H1 (cell line): ENCODE measurements around the gene FAM171A1. TPM values are rescaled to one million over a fixed set of nuclear protein-coding genes. Genes with fewer than 3 reads are reported as not detected.

ENCODE experiments used
- E2F6 ChIP-seq: IDR thresholded peaks from 2 replicates; pipeline ENCODE4 v1.6.1; 2012; ENCODE audit warnings: inconsistent platforms
- POU5F1 ChIP-seq: IDR thresholded peaks from 2 replicates; pipeline ENCODE4 v1.6.1; 2011; ENCODE audit warnings: low read depth, mild to moderate bottlenecking, low read length, moderate library complexity
- RBBP5 ChIP-seq: IDR thresholded peaks from 2 replicates; pipeline ENCODE4 v1.7.1; 2012; ENCODE audit warnings: low read depth, mild to moderate bottlenecking, inconsistent platforms, low read length, moderate library complexity, borderline replicate concordance
- TCF12 ChIP-seq: IDR thresholded peaks from 2 replicates; pipeline ENCODE4 v1.6.1; 2011; ENCODE audit warnings: low read depth, mild to moderate bottlenecking, low read length
- ZNF274 ChIP-seq: IDR thresholded peaks from 2 replicates; pipeline ENCODE4 v1.7.0; 2012; ENCODE audit warnings: low read length, borderline replicate concordance; ENCODE audit errors: extremely low read depth
- polyA plus RNA-seq, 7 experiments: library from polyadenylated mRNA; depleted of rRNA in 3 of 7; stranded (reverse) in 5 of 7; unstranded in 2 of 7; fragments of >200 nt in 5 of 7; fragments of 200-250 nt in 2 of 7; gene quantifications; 1 replicate in 5 of 7; 2 replicates in 1 of 7; 4 replicates in 1 of 7; pipeline versions ENCODE4 v1.2.1 to v1.2.3, GENCODE V29; 2011 to 2013; ENCODE audit warnings: missing spikeins in 2 of 7, mixed read lengths in 2 of 7
- total RNA-seq: library from RNA; stranded (reverse); fragmentation: NEBNext Ultra II Directional; extraction: Animal tissue kit (Norgen Biotek cat#: 25700); gene quantifications from 2 replicates; pipeline ENCODE4 v1.2.1, GENCODE V29; 2021
- TF ChIP-seq, protein P1 (sequence below): fragments of 300-600 bp; sonication (generic); IDR thresholded peaks from 2 replicates; pipeline ENCODE4 v1.7.1; 2012; ENCODE audit warnings: low read length, moderate library complexity, mild to moderate bottlenecking, inconsistent platforms; ENCODE audit not compliant: insufficient replicate concordance

FAM171A1 gene
- total and polyA plus RNA-seq, 2 of the 8 experiments (the other 6 are each of a cell fraction or from before 2014, with no cell fraction given) = 26.6 to 42.1 TPM

GRCh38 chr10:15381420-15381819 is 10.3 kb upstream of the FAM171A1 start (continued):
- TF ChIP-seq, protein P1, sequence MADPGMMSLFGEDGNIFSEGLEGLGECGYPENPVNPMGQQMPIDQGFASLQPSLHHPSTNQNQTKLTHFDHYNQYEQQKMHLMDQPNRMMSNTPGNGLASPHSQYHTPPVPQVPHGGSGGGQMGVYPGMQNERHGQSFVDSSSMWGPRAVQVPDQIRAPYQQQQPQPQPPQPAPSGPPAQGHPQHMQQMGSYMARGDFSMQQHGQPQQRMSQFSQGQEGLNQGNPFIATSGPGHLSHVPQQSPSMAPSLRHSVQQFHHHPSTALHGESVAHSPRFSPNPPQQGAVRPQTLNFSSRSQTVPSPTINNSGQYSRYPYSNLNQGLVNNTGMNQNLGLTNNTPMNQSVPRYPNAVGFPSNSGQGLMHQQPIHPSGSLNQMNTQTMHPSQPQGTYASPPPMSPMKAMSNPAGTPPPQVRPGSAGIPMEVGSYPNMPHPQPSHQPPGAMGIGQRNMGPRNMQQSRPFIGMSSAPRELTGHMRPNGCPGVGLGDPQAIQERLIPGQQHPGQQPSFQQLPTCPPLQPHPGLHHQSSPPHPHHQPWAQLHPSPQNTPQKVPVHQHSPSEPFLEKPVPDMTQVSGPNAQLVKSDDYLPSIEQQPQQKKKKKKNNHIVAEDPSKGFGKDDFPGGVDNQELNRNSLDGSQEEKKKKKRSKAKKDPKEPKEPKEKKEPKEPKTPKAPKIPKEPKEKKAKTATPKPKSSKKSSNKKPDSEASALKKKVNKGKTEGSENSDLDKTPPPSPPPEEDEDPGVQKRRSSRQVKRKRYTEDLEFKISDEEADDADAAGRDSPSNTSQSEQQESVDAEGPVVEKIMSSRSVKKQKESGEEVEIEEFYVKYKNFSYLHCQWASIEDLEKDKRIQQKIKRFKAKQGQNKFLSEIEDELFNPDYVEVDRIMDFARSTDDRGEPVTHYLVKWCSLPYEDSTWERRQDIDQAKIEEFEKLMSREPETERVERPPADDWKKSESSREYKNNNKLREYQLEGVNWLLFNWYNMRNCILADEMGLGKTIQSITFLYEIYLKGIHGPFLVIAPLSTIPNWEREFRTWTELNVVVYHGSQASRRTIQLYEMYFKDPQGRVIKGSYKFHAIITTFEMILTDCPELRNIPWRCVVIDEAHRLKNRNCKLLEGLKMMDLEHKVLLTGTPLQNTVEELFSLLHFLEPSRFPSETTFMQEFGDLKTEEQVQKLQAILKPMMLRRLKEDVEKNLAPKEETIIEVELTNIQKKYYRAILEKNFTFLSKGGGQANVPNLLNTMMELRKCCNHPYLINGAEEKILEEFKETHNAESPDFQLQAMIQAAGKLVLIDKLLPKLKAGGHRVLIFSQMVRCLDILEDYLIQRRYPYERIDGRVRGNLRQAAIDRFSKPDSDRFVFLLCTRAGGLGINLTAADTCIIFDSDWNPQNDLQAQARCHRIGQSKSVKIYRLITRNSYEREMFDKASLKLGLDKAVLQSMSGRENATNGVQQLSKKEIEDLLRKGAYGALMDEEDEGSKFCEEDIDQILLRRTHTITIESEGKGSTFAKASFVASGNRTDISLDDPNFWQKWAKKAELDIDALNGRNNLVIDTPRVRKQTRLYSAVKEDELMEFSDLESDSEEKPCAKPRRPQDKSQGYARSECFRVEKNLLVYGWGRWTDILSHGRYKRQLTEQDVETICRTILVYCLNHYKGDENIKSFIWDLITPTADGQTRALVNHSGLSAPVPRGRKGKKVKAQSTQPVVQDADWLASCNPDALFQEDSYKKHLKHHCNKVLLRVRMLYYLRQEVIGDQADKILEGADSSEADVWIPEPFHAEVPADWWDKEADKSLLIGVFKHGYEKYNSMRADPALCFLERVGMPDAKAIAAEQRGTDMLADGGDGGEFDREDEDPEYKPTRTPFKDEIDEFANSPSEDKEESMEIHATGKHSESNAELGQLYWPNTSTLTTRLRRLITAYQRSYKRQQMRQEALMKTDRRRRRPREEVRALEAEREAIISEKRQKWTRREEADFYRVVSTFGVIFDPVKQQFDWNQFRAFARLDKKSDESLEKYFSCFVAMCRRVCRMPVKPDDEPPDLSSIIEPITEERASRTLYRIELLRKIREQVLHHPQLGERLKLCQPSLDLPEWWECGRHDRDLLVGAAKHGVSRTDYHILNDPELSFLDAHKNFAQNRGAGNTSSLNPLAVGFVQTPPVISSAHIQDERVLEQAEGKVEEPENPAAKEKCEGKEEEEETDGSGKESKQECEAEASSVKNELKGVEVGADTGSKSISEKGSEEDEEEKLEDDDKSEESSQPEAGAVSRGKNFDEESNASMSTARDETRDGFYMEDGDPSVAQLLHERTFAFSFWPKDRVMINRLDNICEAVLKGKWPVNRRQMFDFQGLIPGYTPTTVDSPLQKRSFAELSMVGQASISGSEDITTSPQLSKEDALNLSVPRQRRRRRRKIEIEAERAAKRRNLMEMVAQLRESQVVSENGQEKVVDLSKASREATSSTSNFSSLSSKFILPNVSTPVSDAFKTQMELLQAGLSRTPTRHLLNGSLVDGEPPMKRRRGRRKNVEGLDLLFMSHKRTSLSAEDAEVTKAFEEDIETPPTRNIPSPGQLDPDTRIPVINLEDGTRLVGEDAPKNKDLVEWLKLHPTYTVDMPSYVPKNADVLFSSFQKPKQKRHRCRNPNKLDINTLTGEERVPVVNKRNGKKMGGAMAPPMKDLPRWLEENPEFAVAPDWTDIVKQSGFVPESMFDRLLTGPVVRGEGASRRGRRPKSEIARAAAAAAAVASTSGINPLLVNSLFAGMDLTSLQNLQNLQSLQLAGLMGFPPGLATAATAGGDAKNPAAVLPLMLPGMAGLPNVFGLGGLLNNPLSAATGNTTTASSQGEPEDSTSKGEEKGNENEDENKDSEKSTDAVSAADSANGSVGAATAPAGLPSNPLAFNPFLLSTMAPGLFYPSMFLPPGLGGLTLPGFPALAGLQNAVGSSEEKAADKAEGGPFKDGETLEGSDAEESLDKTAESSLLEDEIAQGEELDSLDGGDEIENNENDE = no peak
- TF ChIP-seq E2F6 = no peak
- TF ChIP-seq TCF12 = no peak
- TF ChIP-seq POU5F1 = no peak
- no peak for TF ChIP-seq RBBP5
- TF ChIP-seq ZNF274 = no peak
- TF ChIP-seq, all 59 proteins: peak for 0
